Measurements from ENCODE around the gene LRTM2.

LRTM2 gene

DNA sequence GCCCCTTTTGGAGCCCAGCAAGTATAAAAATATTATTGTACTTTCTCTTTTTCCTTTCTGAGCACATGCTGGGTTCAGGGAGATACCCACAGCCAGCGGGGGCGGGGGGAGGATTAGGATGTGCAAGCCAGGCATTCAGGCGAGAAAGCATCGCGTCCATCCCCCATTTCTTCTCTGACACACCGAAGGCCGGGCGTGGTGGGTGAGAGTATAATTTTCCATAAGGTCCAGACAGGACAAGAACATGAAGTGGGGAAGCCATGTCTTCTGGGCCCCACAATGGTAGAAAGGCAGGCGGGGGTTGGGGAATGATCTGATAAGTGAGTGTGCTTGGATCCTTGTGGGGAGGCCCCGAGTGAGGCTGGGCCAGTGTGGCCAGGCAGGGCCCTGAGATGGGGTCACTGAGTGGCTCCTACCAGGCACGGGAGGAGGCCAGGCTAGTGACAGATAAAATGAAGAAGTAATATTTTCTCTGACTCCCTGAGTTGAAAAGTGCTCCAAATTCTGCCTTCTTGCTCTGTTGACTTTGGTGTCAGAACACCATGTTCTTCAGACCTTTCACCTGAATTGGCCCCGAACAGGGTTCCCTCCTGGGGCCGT lies 10.7 kb upstream of the LRTM2 start:
- TF ChIP-seq TAF1 (IDR thresholded peaks at IDR 0.05; ENCODE audit: borderline replicate concordance, insufficient read depth, low read length), result no peak
- TF ChIP-seq, protein P1, sequence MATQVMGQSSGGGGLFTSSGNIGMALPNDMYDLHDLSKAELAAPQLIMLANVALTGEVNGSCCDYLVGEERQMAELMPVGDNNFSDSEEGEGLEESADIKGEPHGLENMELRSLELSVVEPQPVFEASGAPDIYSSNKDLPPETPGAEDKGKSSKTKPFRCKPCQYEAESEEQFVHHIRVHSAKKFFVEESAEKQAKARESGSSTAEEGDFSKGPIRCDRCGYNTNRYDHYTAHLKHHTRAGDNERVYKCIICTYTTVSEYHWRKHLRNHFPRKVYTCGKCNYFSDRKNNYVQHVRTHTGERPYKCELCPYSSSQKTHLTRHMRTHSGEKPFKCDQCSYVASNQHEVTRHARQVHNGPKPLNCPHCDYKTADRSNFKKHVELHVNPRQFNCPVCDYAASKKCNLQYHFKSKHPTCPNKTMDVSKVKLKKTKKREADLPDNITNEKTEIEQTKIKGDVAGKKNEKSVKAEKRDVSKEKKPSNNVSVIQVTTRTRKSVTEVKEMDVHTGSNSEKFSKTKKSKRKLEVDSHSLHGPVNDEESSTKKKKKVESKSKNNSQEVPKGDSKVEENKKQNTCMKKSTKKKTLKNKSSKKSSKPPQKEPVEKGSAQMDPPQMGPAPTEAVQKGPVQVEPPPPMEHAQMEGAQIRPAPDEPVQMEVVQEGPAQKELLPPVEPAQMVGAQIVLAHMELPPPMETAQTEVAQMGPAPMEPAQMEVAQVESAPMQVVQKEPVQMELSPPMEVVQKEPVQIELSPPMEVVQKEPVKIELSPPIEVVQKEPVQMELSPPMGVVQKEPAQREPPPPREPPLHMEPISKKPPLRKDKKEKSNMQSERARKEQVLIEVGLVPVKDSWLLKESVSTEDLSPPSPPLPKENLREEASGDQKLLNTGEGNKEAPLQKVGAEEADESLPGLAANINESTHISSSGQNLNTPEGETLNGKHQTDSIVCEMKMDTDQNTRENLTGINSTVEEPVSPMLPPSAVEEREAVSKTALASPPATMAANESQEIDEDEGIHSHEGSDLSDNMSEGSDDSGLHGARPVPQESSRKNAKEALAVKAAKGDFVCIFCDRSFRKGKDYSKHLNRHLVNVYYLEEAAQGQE (IDR thresholded peaks at IDR 0.05; ENCODE audit: insufficient read depth in 1 of 2, low read depth in 2 of 2, low read length in 2 of 2), result no peak
- TF ChIP-seq POLR2AphosphoS5 (IDR thresholded peaks at IDR 0.05; ENCODE audit: low read depth, low read length), result no peak
- TF ChIP-seq FOXP2 (optimal IDR thresholded peaks at IDR 0.05; ENCODE audit: borderline replicate concordance, extremely low read depth, extremely low read length, insufficient read depth), result no peak
- TF ChIP-seq SIN3A (IDR thresholded peaks at IDR 0.05; ENCODE audit: borderline replicate concordance, insufficient read depth, low read length), result no peak

DNA sequence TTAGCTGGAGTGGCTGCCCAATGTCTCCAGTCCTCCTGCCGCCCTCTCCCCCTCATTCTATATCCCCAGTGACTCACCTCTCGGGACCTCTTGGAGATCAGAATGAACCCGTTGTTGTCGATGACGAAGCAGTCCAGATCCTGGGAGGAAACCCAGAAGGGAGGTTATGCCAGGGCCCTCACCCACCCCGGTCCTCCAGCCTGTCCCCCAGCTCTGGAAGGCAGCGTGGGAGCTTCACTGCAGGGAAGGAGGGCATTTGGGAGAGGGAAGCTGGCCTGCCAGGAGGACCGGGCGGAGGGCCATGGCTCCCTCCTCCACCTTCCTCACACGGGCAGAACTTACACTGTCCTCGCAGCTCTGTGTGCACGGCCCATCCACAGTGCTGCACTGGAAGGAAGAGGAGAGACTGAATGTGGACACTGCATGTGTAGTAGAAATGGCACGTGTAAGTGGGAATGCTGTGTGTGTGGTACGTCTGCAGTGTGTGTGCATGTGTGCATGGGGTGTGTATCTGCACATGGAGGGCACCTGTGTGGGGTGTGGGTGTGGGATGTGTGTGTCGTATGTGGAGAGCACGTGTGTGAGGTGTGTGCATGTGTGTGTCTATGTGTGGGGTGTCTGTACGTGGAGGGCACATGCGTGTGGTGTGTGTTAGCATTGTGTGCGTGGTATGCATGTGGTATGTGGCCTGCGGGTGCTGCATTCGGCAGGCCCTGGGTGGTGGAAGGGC lies 10.0 kb upstream of the LRTM2 start:
- TF ChIP-seq FOXP2 (optimal IDR thresholded peaks at IDR 0.05; ENCODE audit: borderline replicate concordance, extremely low read depth, extremely low read length, insufficient read depth) (no peak), SIN3A (IDR thresholded peaks at IDR 0.05; ENCODE audit: borderline replicate concordance, insufficient read depth, low read length) (no peak), POLR2AphosphoS5 (IDR thresholded peaks at IDR 0.05; ENCODE audit: low read depth, low read length) (no peak), TAF1 (IDR thresholded peaks at IDR 0.05; ENCODE audit: borderline replicate concordance, insufficient read depth, low read length) (no peak)
- TF ChIP-seq, protein P1 (IDR thresholded peaks at IDR 0.05; ENCODE audit: insufficient read depth in 1 of 2, low read depth in 2 of 2, low read length in 2 of 2), result no peak

GRCh38 chr12:1810931-1811280 lies 9.5 kb upstream of the LRTM2 start:
- TF ChIP-seq, protein P1 (IDR thresholded peaks at IDR 0.05; ENCODE audit: insufficient read depth in 1 of 2, low read depth in 2 of 2, low read length in 2 of 2), result no peak
- TF ChIP-seq SIN3A (IDR thresholded peaks at IDR 0.05; ENCODE audit: borderline replicate concordance, insufficient read depth, low read length) (no peak), TAF1 (IDR thresholded peaks at IDR 0.05; ENCODE audit: borderline replicate concordance, insufficient read depth, low read length) (no peak)

- TF ChIP-seq POLR2AphosphoS5 (IDR thresholded peaks at IDR 0.05; ENCODE audit: low read depth, low read length) (no peak), TAF1 (IDR thresholded peaks at IDR 0.05; ENCODE audit: borderline replicate concordance, insufficient read depth, low read length) (no peak), FOXP2 (optimal IDR thresholded peaks at IDR 0.05; ENCODE audit: borderline replicate concordance, extremely low read depth, extremely low read length, insufficient read depth) (no peak), SIN3A (IDR thresholded peaks at IDR 0.05; ENCODE audit: borderline replicate concordance, insufficient read depth, low read length) (no peak)
- TF ChIP-seq, protein P1 (IDR thresholded peaks at IDR 0.05; ENCODE audit: insufficient read depth in 1 of 2, low read depth in 2 of 2, low read length in 2 of 2), result no peak
Observed at GRCh38 chr12:1811281-1811947, 9.0 kb upstream of the LRTM2 start.

Data from PFSK-1 (cell line).